NCI-H510A (cell line): Measurements from ENCODE around the gene DCLRE1C.
"Not testable (repeated sequence)": the region's sequence is repeated elsewhere in the genome, so short reads cannot be mapped to it uniquely, and the experiment has no call there.

Source experiments
- DNase-seq: peaks from one replicate; lab custom pipeline; 2025; lab: John Stamatoyannopoulos, UW

The DCLRE1C gene

GRCh38 chr10:14954001-14954770 is at the start of gene DCLRE1C:
Gene DCLRE1C, minus strand, starts transcription at chr10:14954096. Its CDS starts 86 bp downstream, at chr10:14954010.
- DNase-seq, result peak; percentile 90

- no peak for DNase-seq
Observed at GRCh38 chr10:14995964-14996565, 42.2 kb upstream of the DCLRE1C start.

- not testable (repeated sequence) for DNase-seq
Observed at GRCh38 chr10:14993500-14994455, 39.9 kb upstream of the DCLRE1C start.

GRCh38 chr10:14992336-14992735 is 38.4 kb upstream of the DCLRE1C start:
- not testable (repeated sequence) for DNase-seq

GRCh38 chr10:14991035-14991749 is 37.3 kb upstream of the DCLRE1C start:
- DNase-seq, result not testable (repeated sequence)

GRCh38 chr10:14989552-14989951 is 35.7 kb upstream of the DCLRE1C start:
- not testable (repeated sequence) for DNase-seq

- DNase-seq, result no peak
Observed at GRCh38 chr10:14982744-14983143, 28.8 kb upstream of the DCLRE1C start.

- DNase-seq, result no peak
Observed at GRCh38 chr10:14975672-14976273, 21.9 kb upstream of the DCLRE1C start.

GRCh38 chr10:14974153-14974998 is 20.5 kb upstream of the DCLRE1C start:
- not testable (repeated sequence) for DNase-seq

- DNase-seq, result no peak
Observed at GRCh38 chr10:14971867-14972448, 18.1 kb upstream of the DCLRE1C start.

GRCh38 chr10:14967897-14968296 is 14.0 kb upstream of the DCLRE1C start:
- DNase-seq, result no peak

- peak; percentile 60 for DNase-seq
Observed at GRCh38 chr10:14959221-14960057, 5.5 kb upstream of the DCLRE1C start, which contains the start of gene MEIG1. Gene MEIG1, plus strand, starts transcription at chr10:14959388. Its CDS starts 7,081 bp downstream, at chr10:14966469.

- DNase-seq, result no peak
Observed at GRCh38 chr10:14958872-14959220, 5.0 kb upstream of the DCLRE1C start.

GRCh38 chr10:14954934-14955333 is 1.0 kb upstream of the DCLRE1C start:
- no peak for DNase-seq

GRCh38 chr10:14953424-14954000 is 384 bp downstream of the DCLRE1C start:
- peak; percentile 16 for DNase-seq

- no peak for DNase-seq
Observed at GRCh38 chr10:14952851-14953423, 959 bp downstream of the DCLRE1C start.

GRCh38 chr10:14949291-14949690 is 4.6 kb downstream of the DCLRE1C start:
- DNase-seq, result no peak

- DNase-seq, result no peak
Observed at GRCh38 chr10:14947268-14947667, 6.6 kb downstream of the DCLRE1C start.
